ENCODE measurements around the gene MAGEF1. TPM values are rescaled to one million over a fixed set of nuclear protein-coding genes. Genes with fewer than 3 reads are reported as not detected.

Gene MAGEF1
- total RNA-seq, 6 experiments from 2014 or later, result 22.8 to 31.4 (median 23.4) TPM

GRCh38 chr3:184710870-184711492 is 883 bp downstream of the MAGEF1 start:
- H3K27ac Mint-ChIP-seq, result peak overlapping the region; percentile 94
- H3K27me3 Mint-ChIP-seq (ENCODE audit: insufficient read depth), result no peaks in the 10 kb centered on the region; the same call in none of the 2 replicates
- H3K4me1 Mint-ChIP-seq (ENCODE audit: low read depth), result peaks cover 37% of the 10 kb centered on the region
- no peak for DNase-seq
- no peak for TF ChIP-seq CTCF (IDR thresholded peaks at IDR 0.05)
- H3K9me3 Mint-ChIP-seq, result no peaks in the 10 kb centered on the region
- H3K36me3 Mint-ChIP-seq (ENCODE audit: low read depth), result peaks cover 34% of the 10 kb centered on the region
- peak overlapping the region; percentile 95 for H3K4me3 Mint-ChIP-seq

GRCh38 chr3:184703657-184704056 is 8.2 kb downstream of the MAGEF1 start:
- Mint-ChIP-seq H3K9me3 (no peaks in the 10 kb centered on the region), H3K36me3 (ENCODE audit: low read depth) (peaks cover 14% of the 10 kb centered on the region), H3K27me3 (ENCODE audit: insufficient read depth) (no peaks in the 10 kb centered on the region; the same call in 1 of the 2 replicates), H3K4me3 (no peak overlapping the region), H3K27ac (no peak overlapping the region), H3K4me1 (ENCODE audit: low read depth) (no peaks in the 10 kb centered on the region)
- DNase-seq, result no peak
- no peak for TF ChIP-seq CTCF (IDR thresholded peaks at IDR 0.05)

GRCh38 chr3:184700759-184701158 is 11.1 kb downstream of the MAGEF1 start:
- no peak for TF ChIP-seq CTCF (IDR thresholded peaks at IDR 0.05)
- Mint-ChIP-seq H3K27ac (no peak overlapping the region), H3K9me3 (no peaks in the 10 kb centered on the region), H3K4me3 (no peak overlapping the region), H3K27me3 (ENCODE audit: insufficient read depth) (peaks cover 14% of the 10 kb centered on the region), H3K36me3 (ENCODE audit: low read depth) (no peaks in the 10 kb centered on the region), H3K4me1 (ENCODE audit: low read depth) (no peaks in the 10 kb centered on the region)
- DNase-seq, result no peak

- H3K27me3 Mint-ChIP-seq (ENCODE audit: insufficient read depth), result peaks cover 27% of the 10 kb centered on the region
- no peaks in the 10 kb centered on the region for H3K4me1 Mint-ChIP-seq (ENCODE audit: low read depth)
- no peak overlapping the region for H3K27ac Mint-ChIP-seq
- H3K36me3 Mint-ChIP-seq (ENCODE audit: low read depth), result no peaks in the 10 kb centered on the region
- no peak for DNase-seq
- no peak overlapping the region for H3K4me3 Mint-ChIP-seq
- no peaks in the 10 kb centered on the region for H3K9me3 Mint-ChIP-seq
- no peak for TF ChIP-seq CTCF (IDR thresholded peaks at IDR 0.05)
Measured at GRCh38 chr3:184697845-184698244, 14.0 kb downstream of the MAGEF1 start.

- Mint-ChIP-seq H3K27me3 (ENCODE audit: insufficient read depth) (peaks cover 30% of the 10 kb centered on the region), H3K4me1 (ENCODE audit: low read depth) (no peaks in the 10 kb centered on the region), H3K9me3 (no peaks in the 10 kb centered on the region), H3K27ac (no peak overlapping the region), H3K36me3 (ENCODE audit: low read depth) (no peaks in the 10 kb centered on the region), H3K4me3 (no peak overlapping the region)
- DNase-seq, result no peak
- TF ChIP-seq CTCF (IDR thresholded peaks at IDR 0.05), result no peak
Measured at GRCh38 chr3:184696697-184697096, 15.2 kb downstream of the MAGEF1 start.
